Astrocyte (in vitro differentiated cells and primary cell): ENCODE data around the gene FNDC3B.

Experiments used
- CTCF ChIP-seq: IDR thresholded peaks from 2 replicates; pipeline ENCODE4 v1.5.1; 2011; ENCODE audit warnings: low read depth, mild to moderate bottlenecking, inconsistent platforms, low read length, moderate library complexity; ENCODE audit not compliant: insufficient read depth
- EZH2 ChIP-seq: IDR thresholded peaks from 2 replicates; pipeline ENCODE4 v1.6.1; 2012; ENCODE audit warnings: mild to moderate bottlenecking, low read length, inconsistent platforms; ENCODE audit not compliant: insufficient read depth

- no peak for TF ChIP-seq CTCF
- TF ChIP-seq EZH2 = no peak
Observed at GRCh38 chr3:172270557-172271166, 231.3 kb downstream of the FNDC3B start.
